GM23338 (cell line): ENCODE data around the gene IRF2BP1. TPM values are rescaled to one million over a fixed set of nuclear protein-coding genes. Genes with fewer than 3 reads are reported as not detected.

Source experiments
- ATAC-seq: fragments of 200-7000 bp; cut with Tn5 transposase; 3 replicates; pipeline ENCODE4 v1.9.1; 2020
- DNase-seq: peaks from one replicate; pipeline ENCODE4 v3.0.0-alpha.2; 2015; ENCODE audit warnings: low spot score
- H2AFZ ChIP-seq: fragments of 200-600 bp; sonication (generic); 2 replicates; pipeline ENCODE4 v1.8.0; 2016; ENCODE audit warnings: antibody characterized with exemption, mild to moderate bottlenecking, moderate library complexity
- H3F3A ChIP-seq: fragments of 200-600 bp; sonication (generic); replicated peaks from 2 replicates; pipeline ENCODE4 v1.8.0; 2017; ENCODE audit warnings: antibody characterized with exemption, mixed run types, low read depth
- H3K27ac ChIP-seq: fragments of 200-600 bp; sonication (generic); 2 replicates; pipeline ENCODE4 v1.6.1; 2016; ENCODE audit warnings: low read depth
- H3K27me3 ChIP-seq: fragments of 200-600 bp; sonication (generic); 2 replicates; pipeline ENCODE4 v1.8.0; 2016; ENCODE audit warnings: mild to moderate bottlenecking, mixed run types, moderate library complexity; ENCODE audit not compliant: insufficient read depth
- H3K36me3 ChIP-seq: fragments of 200-600 bp; sonication (generic); 2 replicates; pipeline ENCODE4 v1.8.0; 2016; ENCODE audit warnings: mild to moderate bottlenecking; ENCODE audit not compliant: insufficient read depth
- H3K4me1 ChIP-seq: fragments of 200-600 bp; sonication (generic); 2 replicates; pipeline ENCODE4 v1.8.0; 2016; ENCODE audit warnings: mild to moderate bottlenecking, moderate library complexity; ENCODE audit not compliant: insufficient read depth
- H3K4me2 ChIP-seq: fragments of 200-600 bp; sonication (generic); 2 replicates; pipeline ENCODE4 v1.7.1; 2017; ENCODE audit warnings: mixed run types
- H3K4me3 ChIP-seq: fragments of 200-600 bp; sonication (generic); 2 replicates; pipeline ENCODE4 v1.6.1; 2016; ENCODE audit warnings: mixed run types
- H3K79me2 ChIP-seq: fragments of 200-600 bp; sonication (generic); replicated peaks from 2 replicates; pipeline ENCODE4 v1.8.0; 2017; ENCODE audit warnings: mild to moderate bottlenecking; ENCODE audit not compliant: insufficient read depth
- H3K9me2 ChIP-seq: fragments of 200-600 bp; sonication (generic); 2 replicates; pipeline ENCODE4 v1.8.0; 2017; ENCODE audit not compliant: insufficient read depth
- H4K20me1 ChIP-seq: fragments of 200-600 bp; sonication (generic); replicated peaks from 2 replicates; pipeline ENCODE4 v1.8.0; 2017; ENCODE audit warnings: mild to moderate bottlenecking; ENCODE audit not compliant: insufficient read depth
- H3K27ac Mint-ChIP-seq: 2 replicates; pipeline ENCODE4 v1.8.0; 2020; ENCODE audit warnings: inconsistent platforms, mild to moderate bottlenecking, moderate library complexity, mixed read lengths
- H3K27me3 Mint-ChIP-seq: 3 replicates; pipeline ENCODE4 v1.8.0; 2022; ENCODE audit warnings: low read depth, mild to moderate bottlenecking, moderate library complexity, mixed read lengths, inconsistent platforms; ENCODE audit not compliant: insufficient read depth, poor library complexity
- H3K36me3 Mint-ChIP-seq: 3 replicates; pipeline ENCODE4 v1.8.0; 2021; ENCODE audit warnings: low read depth, mild to moderate bottlenecking, inconsistent platforms, moderate library complexity, mixed read lengths
- H3K4me1 Mint-ChIP-seq: 3 replicates; pipeline ENCODE4 v1.8.0; 2020; ENCODE audit warnings: mild to moderate bottlenecking, inconsistent platforms, mixed read lengths
- H3K4me3 Mint-ChIP-seq: 3 replicates; pipeline ENCODE4 v1.8.0; 2021; ENCODE audit warnings: moderate library complexity, mild to moderate bottlenecking, inconsistent platforms, mixed read lengths
- H3K9me3 Mint-ChIP-seq: 3 replicates; pipeline ENCODE4 v1.8.0; 2020; ENCODE audit warnings: moderate library complexity, mild to moderate bottlenecking, inconsistent platforms, mixed read lengths
- CREB1 ChIP-seq: fragments of 250-450 bp; sonication (Bioruptor Pico); IDR thresholded peaks from 2 replicates; pipeline ENCODE4 v1.5.0; 2020; ENCODE audit warnings: low read depth, mild to moderate bottlenecking, moderate library complexity
- ETS1 ChIP-seq: IDR thresholded peaks from 2 replicates; pipeline ENCODE4 v1.6.1; 2016; ENCODE audit warnings: antibody characterized with exemption
- JUNB ChIP-seq: IDR thresholded peaks from one replicate; pipeline ENCODE4 v1.6.1; 2016; ENCODE audit warnings: antibody characterized with exemption; ENCODE audit not compliant: unreplicated experiment
- NANOG ChIP-seq: IDR thresholded peaks from 2 replicates; pipeline ENCODE4 v1.6.1; 2016; ENCODE audit warnings: antibody characterized with exemption, borderline replicate concordance
- STAT1 ChIP-seq: IDR thresholded peaks from one replicate; pipeline ENCODE4 v1.6.1; 2016; ENCODE audit warnings: antibody characterized with exemption; ENCODE audit not compliant: unreplicated experiment
- ZNF462 ChIP-seq: fragments of 250-450 bp; sonication (Bioruptor Pico); IDR thresholded peaks from 2 replicates; pipeline ENCODE4 v1.5.0; 2020; ENCODE audit warnings: mild to moderate bottlenecking, moderate library complexity
- polyA plus RNA-seq: library from polyadenylated mRNA; unstranded; fragments of >200 nt; fragmentation: Nextera tagmentation; extraction: Ambion mirVana; gene quantifications from 2 replicates; pipeline ENCODE4 v1.2.1, GENCODE V29; 2016
- total RNA-seq: library from RNA; depleted of rRNA; stranded (reverse); fragments of >200 nt; shearing (Covaris generic); gene quantifications from 2 replicates; pipeline ENCODE4 v1.2.3, GENCODE V29; 2014

Gene IRF2BP1
- total and polyA plus RNA-seq, 2 experiments from 2014 or later: 10.4 to 41.6 TPM

- H3K4me1 Mint-ChIP-seq: peaks cover 53% of the 10 kb centered on the region
- no peak for DNase-seq
- no peak for TF ChIP-seq ETS1
- TF ChIP-seq ZNF462 (CRISPR knock-in tag): no peak
- no peak for TF ChIP-seq JUNB
- TF ChIP-seq NANOG: no peak
- no peak for TF ChIP-seq CREB1 (CRISPR knock-in tag)
- no peak for TF ChIP-seq STAT1
These were observed 7.7 kb downstream of the IRF2BP1 start for GRCh38 chr19:45878043-45878794.

More at GRCh38 chr19:45878043-45878794, 7.7 kb downstream of the IRF2BP1 start:
- H3K4me3 ChIP-seq: no peak overlapping the region
- 0 out of 2 replicates have a peak, but pooled peaks cover under 1% of the 10 kb centered on the region for H3K9me2 ChIP-seq
- no peaks in the 10 kb centered on the region for H3K79me2 ChIP-seq
- peak overlapping the region; percentile 2; the same call in 1 of the 2 replicates for H3K27ac Mint-ChIP-seq
- H3K27me3 ChIP-seq: no peaks in the 10 kb centered on the region
- peaks cover under 1% of the 10 kb centered on the region; the same call in 1 of the 3 replicates for H3K9me3 Mint-ChIP-seq
- peaks cover 24% of the 10 kb centered on the region for H3K4me1 ChIP-seq
- peak overlapping the region; percentile 5; the same call in 1 of the 3 replicates for H3K4me3 Mint-ChIP-seq
- no peak for ATAC-seq
- H3K36me3 Mint-ChIP-seq: peaks cover 9% of the 10 kb centered on the region
- no peak overlapping the region for H3K4me2 ChIP-seq
- H3K36me3 ChIP-seq: no peaks in the 10 kb centered on the region
- no peak overlapping the region for H3K27ac ChIP-seq
- H3F3A ChIP-seq: peaks cover 24% of the 10 kb centered on the region; the same call in 1 of the 2 replicates
- H4K20me1 ChIP-seq: no peaks in the 10 kb centered on the region
- no peak overlapping the region for H2AFZ ChIP-seq
- peaks cover 25% of the 10 kb centered on the region for H3K27me3 Mint-ChIP-seq
